ENCODE measurements around the gene CNOT6L.

CNOT6L gene

GRCh38 chr4:77818602-77819403, at the start of gene CNOT6L:
CNOT6L (minus strand) TSS chr4:77819368; CDS start chr4:77819308, 60 bp downstream.
- DNase-seq = peak; percentile 87

GRCh38 chr4:77865259-77865658, 46.1 kb upstream of the CNOT6L start:
- DNase-seq = no peak

- DNase-seq = peak; percentile 4
Observed at GRCh38 chr4:77863341-77863740, 44.2 kb upstream of the CNOT6L start.

GRCh38 chr4:77862478-77863216, 43.5 kb upstream of the CNOT6L start, which contains the start of gene MRPL1:
MRPL1 (plus strand) TSS chr4:77862830; CDS start chr4:77862849, 19 bp downstream.
- peak; percentile 96 for DNase-seq

- peak; percentile 52 for DNase-seq
Observed at GRCh38 chr4:77861495-77861894, 42.3 kb upstream of the CNOT6L start.

GRCh38 chr4:77859256-77859655, 40.1 kb upstream of the CNOT6L start:
- no peak for DNase-seq

- no peak for DNase-seq
Observed at GRCh38 chr4:77856152-77856551, 37.0 kb upstream of the CNOT6L start.

- DNase-seq = peak; percentile 71
Observed at GRCh38 chr4:77854431-77855111, 35.4 kb upstream of the CNOT6L start.

- DNase-seq = peak; percentile 85
Observed at GRCh38 chr4:77852892-77853495, 33.8 kb upstream of the CNOT6L start.

GRCh38 chr4:77849278-77849965, 30.3 kb upstream of the CNOT6L start:
- DNase-seq = no peak

GRCh38 chr4:77848508-77848907, 29.3 kb upstream of the CNOT6L start:
- no peak for DNase-seq

- no peak for DNase-seq
Observed at GRCh38 chr4:77845929-77846328, 26.8 kb upstream of the CNOT6L start.

- DNase-seq = no peak
Observed at GRCh38 chr4:77845400-77845799, 26.2 kb upstream of the CNOT6L start.

GRCh38 chr4:77844363-77844762, 25.2 kb upstream of the CNOT6L start:
- DNase-seq = no peak

- peak; percentile 5 for DNase-seq
Observed at GRCh38 chr4:77843628-77844027, 24.5 kb upstream of the CNOT6L start.

- no peak for DNase-seq
Observed at GRCh38 chr4:77834403-77834802, 15.2 kb upstream of the CNOT6L start.

- no peak for DNase-seq
Observed at GRCh38 chr4:77833126-77833724, 14.1 kb upstream of the CNOT6L start.

- peak; percentile 50 for DNase-seq
Observed at GRCh38 chr4:77827343-77827742, 8.2 kb upstream of the CNOT6L start.

- DNase-seq = no peak
Observed at GRCh38 chr4:77826275-77826674, 7.1 kb upstream of the CNOT6L start.

- DNase-seq = peak; percentile 87
Observed at GRCh38 chr4:77821775-77822174, 2.6 kb upstream of the CNOT6L start.

- no peak for DNase-seq
Observed at GRCh38 chr4:77820649-77821561, 1.7 kb upstream of the CNOT6L start.

Measured in CD4-positive, alpha-beta T cell treated with Interleukin-4 for 4 hours (primary cell).